ENCODE data around the gene FOXRED1.
A peak's percentile ranks its signal among the peaks of the same experiment; 100 is the strongest.
"Not testable (repeated sequence)": the region's sequence is repeated elsewhere in the genome, so short reads cannot be mapped to it uniquely, and the experiment has no call there.

FOXRED1 gene

GRCh38 chr11:126268708-126269579, at the start of gene FOXRED1, which contains the start of gene SRPRA:
FOXRED1 (plus strand) TSS chr11:126269154; CDS start chr11:126269207, 53 bp downstream.
SRPRA (minus strand) TSS chr11:126268895; CDS start chr11:126268804, 91 bp downstream.
- peak; percentile 92 for DNase-seq

- no peak for DNase-seq
Measured at GRCh38 chr11:126219547-126219946, 49.4 kb upstream of the FOXRED1 start.

- DNase-seq = no peak
Measured at GRCh38 chr11:126224647-126225294, 44.2 kb upstream of the FOXRED1 start.

GRCh38 chr11:126225295-126225665, 43.7 kb upstream of the FOXRED1 start:
- DNase-seq = no peak

GRCh38 chr11:126226334-126227084, 42.4 kb upstream of the FOXRED1 start:
- no peak for DNase-seq

GRCh38 chr11:126229858-126230540, 39.0 kb upstream of the FOXRED1 start:
- no peak for DNase-seq

- DNase-seq = no peak
Measured at GRCh38 chr11:126231725-126232459, 37.1 kb upstream of the FOXRED1 start.

- no peak for DNase-seq
Measured at GRCh38 chr11:126232683-126233082, 36.3 kb upstream of the FOXRED1 start.

GRCh38 chr11:126233391-126233790, 35.6 kb upstream of the FOXRED1 start:
- no peak for DNase-seq

- DNase-seq = no peak
Measured at GRCh38 chr11:126246636-126247035, 22.3 kb upstream of the FOXRED1 start.

- no peak for DNase-seq
Measured at GRCh38 chr11:126253265-126253664, 15.7 kb upstream of the FOXRED1 start.

- no peak for DNase-seq
Measured at GRCh38 chr11:126254819-126255218, 14.1 kb upstream of the FOXRED1 start.

- not testable (repeated sequence) for DNase-seq
Measured at GRCh38 chr11:126255507-126255906, 13.4 kb upstream of the FOXRED1 start.

- DNase-seq = no peak
Measured at GRCh38 chr11:126256216-126256615, 12.7 kb upstream of the FOXRED1 start.

- DNase-seq = no peak
Measured at GRCh38 chr11:126257144-126257543, 11.8 kb upstream of the FOXRED1 start.

- DNase-seq = no peak
Measured at GRCh38 chr11:126257764-126258163, 11.2 kb upstream of the FOXRED1 start.

- DNase-seq = no peak
Measured at GRCh38 chr11:126262216-126262615, 6.7 kb upstream of the FOXRED1 start.

GRCh38 chr11:126263489-126263888, 5.5 kb upstream of the FOXRED1 start:
- DNase-seq = no peak

- DNase-seq = no peak
Measured at GRCh38 chr11:126265811-126266210, 3.1 kb upstream of the FOXRED1 start.

- DNase-seq = no peak
Measured at GRCh38 chr11:126267650-126268049, 1.3 kb upstream of the FOXRED1 start.

GRCh38 chr11:126268361-126268707, 620 bp upstream of the FOXRED1 start:
- DNase-seq = no peak

GRCh38 chr11:126277322-126277721, 8.4 kb downstream of the FOXRED1 start:
- DNase-seq = no peak
